ENCODE measurements around the gene GREB1L.
"Not testable (repeated sequence)": the region's sequence is repeated elsewhere in the genome, so short reads cannot be mapped to it uniquely, and the experiment has no call there.

Gene GREB1L

DNA sequence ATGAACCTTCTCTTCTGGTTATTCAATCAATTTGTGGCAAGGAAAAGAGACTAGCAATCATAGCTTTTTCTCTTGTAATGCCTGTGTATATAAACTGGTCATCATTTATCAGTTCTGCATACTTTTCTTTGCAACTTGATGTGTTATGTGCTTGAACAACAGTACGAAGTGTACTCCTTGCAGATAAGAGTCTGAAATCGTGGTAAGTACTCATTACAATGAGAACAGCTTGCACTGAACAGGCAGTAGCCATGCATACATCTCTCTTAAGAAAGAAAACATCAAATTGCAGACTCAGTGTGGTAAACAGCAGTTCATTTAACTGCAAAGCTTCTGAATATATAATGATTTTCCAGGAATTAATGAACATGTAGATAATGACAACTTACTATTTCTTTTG lies 64.3 kb downstream of the GREB1L start:
- DNase-seq (ENCODE audit: low read depth in 2 of 2) = no peak

GRCh38 chr18:21307578-21307977 lies 65.5 kb downstream of the GREB1L start:
- DNase-seq (ENCODE audit: low read depth in 2 of 2) = no peak

GRCh38 chr18:21309248-21309647 lies 67.2 kb downstream of the GREB1L start:
- DNase-seq (ENCODE audit: low read depth in 2 of 2) = no peak

GRCh38 chr18:21311980-21312379 lies 69.9 kb downstream of the GREB1L start:
- not testable (repeated sequence) for DNase-seq (ENCODE audit: low read depth in 2 of 2)

GRCh38 chr18:21313576-21313975 lies 71.5 kb downstream of the GREB1L start:
- no peak for DNase-seq (ENCODE audit: low read depth in 2 of 2)

- no peak for DNase-seq (ENCODE audit: low read depth in 2 of 2)
Measured at GRCh38 chr18:21314724-21315123, 72.7 kb downstream of the GREB1L start.

GRCh38 chr18:21315126-21315525 lies 73.1 kb downstream of the GREB1L start:
- not testable (repeated sequence) for DNase-seq (ENCODE audit: low read depth in 2 of 2)

GRCh38 chr18:21315741-21316197 lies 73.7 kb downstream of the GREB1L start:
- DNase-seq (ENCODE audit: low read depth in 2 of 2) = no peak

DNA sequence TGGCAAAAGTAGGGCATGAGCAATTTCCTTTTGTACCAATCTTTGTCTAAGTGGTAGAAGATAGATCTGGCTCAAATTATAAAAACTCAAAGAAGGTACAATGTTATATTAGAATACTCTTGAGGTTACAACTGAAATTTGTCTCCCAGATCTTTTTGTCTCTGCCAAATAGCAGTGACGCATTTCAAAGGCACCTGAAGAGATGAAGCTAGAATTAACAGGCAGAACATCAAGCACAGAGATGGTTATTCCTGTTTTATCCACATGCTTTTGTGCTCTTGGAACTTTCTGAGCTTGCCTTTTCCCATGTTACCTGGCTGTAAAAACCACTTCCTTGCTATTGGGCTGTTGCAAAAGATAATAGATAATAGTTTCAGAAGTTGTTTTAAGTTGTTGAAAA lies 74.3 kb downstream of the GREB1L start:
- no peak for DNase-seq (ENCODE audit: low read depth in 2 of 2)

DNA sequence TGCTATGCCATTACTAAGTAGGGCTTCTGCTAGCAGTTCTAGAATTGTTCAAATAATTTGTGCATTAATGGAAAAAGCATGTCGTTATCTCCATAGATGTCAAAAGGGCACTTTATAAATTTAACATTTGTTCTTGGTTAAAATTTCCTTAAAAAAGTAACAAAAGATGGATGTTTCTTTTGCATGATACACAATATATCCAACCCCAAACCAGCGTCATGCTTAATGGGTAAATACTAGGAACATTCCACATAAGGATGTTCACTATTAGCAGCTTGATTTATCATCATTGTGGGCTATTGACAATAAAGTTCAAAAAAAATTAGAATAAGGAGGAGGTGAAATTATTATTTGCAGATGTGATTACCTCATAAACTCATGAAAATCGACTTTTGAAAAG lies 79.7 kb downstream of the GREB1L start:
- no peak for DNase-seq (ENCODE audit: low read depth in 2 of 2)

DNA sequence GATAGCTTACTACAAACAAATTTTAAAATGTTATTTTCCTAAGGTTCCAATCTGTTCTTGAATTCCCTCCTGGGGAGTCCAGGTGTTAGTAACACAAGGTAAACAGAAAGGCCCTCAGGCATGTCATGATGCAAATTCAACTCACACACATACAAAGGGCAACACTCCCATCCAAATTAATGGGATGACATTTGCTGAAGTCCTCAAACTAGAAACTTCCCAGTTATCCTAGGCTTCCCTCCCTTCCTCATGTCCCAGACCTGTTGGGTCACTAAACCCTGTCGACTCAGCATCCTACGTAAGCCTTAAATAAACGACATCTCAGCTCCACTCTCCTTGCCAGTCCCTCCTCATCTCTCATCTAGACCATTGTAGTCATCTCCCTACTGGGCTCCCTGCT lies 85.1 kb downstream of the GREB1L start:
- DNase-seq (ENCODE audit: low read depth in 2 of 2) = no peak

GRCh38 chr18:21330122-21330701 lies 88.2 kb downstream of the GREB1L start:
- DNase-seq (ENCODE audit: low read depth in 2 of 2) = no peak

DNA sequence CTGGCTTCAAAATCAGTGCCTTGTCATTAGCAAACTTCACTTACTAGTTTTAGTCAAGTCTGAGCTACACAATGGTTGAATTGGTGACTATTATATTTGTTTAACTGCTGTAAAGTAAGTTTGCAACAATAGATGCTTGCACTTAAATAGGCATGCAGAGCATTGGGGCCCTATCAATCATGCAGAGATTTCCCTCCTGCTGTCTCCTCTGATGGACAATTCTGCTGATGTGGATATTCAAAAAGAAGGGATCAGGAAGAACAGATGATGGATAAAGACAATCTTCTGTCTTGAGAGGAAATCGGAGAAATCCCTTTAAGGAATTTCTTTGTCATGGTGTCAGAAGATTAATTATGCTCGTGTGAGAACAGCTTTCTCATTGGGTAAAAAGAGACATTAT lies 89.0 kb downstream of the GREB1L start:
- DNase-seq (ENCODE audit: low read depth in 2 of 2) = no peak

GRCh38 chr18:21335927-21336488 lies 94.0 kb downstream of the GREB1L start:
- no peak for DNase-seq (ENCODE audit: low read depth in 2 of 2)

GRCh38 chr18:21336846-21337245 lies 94.8 kb downstream of the GREB1L start:
- DNase-seq (ENCODE audit: low read depth in 2 of 2) = no peak

DNA sequence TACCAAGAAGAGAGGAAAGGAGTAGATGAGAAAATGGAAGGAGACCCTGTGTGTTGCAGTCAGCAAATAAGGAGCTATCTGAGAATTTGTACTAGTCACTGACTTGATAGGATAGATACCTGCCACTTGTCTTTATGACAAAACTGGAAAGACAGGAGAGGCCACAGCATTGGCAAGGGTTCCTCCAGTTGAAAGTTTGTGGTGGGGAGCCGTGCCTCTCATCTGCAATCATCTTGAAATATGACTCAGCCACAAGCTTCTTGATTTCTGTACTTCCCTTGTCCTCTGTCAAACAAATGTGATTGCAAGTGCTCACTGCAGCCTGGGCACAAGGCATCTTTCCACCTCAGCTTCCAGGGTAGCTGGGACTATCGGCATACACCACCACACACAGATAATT lies 99.1 kb downstream of the GREB1L start:
- no peak for DNase-seq (ENCODE audit: low read depth in 2 of 2)

GRCh38 chr18:21342372-21342771 lies 100.3 kb downstream of the GREB1L start:
- no peak for DNase-seq (ENCODE audit: low read depth in 2 of 2)

- DNase-seq (ENCODE audit: low read depth in 2 of 2) = no peak
Measured at GRCh38 chr18:21344860-21345259, 102.8 kb downstream of the GREB1L start.

DNA sequence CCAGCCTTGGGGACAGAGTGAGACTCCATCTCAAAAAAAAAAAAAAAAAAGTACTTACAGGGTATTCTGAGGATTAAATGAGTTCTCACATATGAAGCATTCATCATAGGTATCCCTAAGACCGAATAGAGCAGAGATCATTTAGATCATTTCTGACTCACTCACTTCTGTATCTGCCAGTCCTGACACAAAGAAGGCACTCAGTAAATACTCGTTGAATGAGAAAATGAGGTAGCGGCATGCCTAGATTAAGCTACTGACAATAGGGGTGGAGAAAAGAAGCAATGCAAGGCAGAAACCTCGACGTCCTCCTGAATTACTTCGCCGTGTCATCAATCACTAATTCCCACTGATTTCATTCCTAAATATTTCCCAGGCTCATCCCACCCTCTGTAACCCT lies 103.8 kb downstream of the GREB1L start:
- DNase-seq (ENCODE audit: low read depth in 2 of 2) = no peak

- DNase-seq (ENCODE audit: low read depth in 2 of 2) = no peak
Measured at GRCh38 chr18:21359746-21360145, 117.7 kb downstream of the GREB1L start.

- no peak for DNase-seq (ENCODE audit: low read depth in 2 of 2)
Measured at GRCh38 chr18:21361307-21361880, 119.4 kb downstream of the GREB1L start.

DNA sequence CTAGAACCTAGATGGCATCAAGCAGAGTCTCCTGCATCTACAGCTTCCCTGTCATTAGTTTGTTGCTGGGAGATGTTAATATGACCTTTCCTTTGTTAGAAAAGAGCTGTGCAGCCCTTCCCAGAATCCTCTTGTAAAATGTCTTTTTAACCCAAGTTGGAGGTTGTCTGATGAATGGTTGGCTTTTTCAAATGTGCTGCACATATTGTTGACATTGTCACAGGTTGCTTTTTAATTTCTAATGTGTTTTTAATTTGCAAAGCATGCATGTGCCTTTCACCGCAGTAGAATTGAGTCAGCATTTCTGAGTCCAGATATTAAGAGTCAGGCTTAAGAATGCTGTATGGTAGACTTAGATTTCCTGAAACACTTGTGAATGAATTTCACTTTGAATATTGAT lies 120.8 kb downstream of the GREB1L start:
- no peak for DNase-seq (ENCODE audit: low read depth in 2 of 2)

GRCh38 chr18:21363348-21363747 lies 121.3 kb downstream of the GREB1L start:
- no peak for DNase-seq (ENCODE audit: low read depth in 2 of 2)

DNA sequence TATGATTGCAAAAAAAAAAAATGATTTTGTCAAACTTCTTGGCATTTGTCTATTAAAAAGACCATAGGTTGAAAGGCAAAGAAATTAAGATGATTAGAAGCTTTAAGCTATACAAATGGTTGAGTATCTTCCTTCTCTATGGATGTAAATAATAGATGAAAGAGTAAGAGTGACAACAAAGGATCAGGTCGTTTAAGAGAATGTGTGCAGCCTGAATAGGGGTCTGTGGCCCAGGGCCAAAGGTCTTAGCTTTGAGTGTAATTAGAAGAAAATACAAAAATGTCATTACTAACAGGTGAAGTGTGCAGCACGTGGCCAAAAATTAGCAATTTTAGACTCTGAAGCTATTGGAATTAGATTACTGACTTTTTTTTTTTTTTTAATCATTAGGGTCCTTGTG lies 122.4 kb downstream of the GREB1L start:
- no peak for DNase-seq (ENCODE audit: low read depth in 2 of 2)

Measured in stimulated activated CD4-positive, alpha-beta T cell treated with anti-CD3 and anti-CD28 coated beads, Interleukin-1b, Interleukin-23, amount 100 ng/mL, for 4 hours (primary cell).